Left lung (tissue), 10 donors: ENCODE results near the gene AAMDC. TPM values are rescaled to one million over a fixed set of nuclear protein-coding genes. Genes with fewer than 3 reads are reported as not detected.
"Not testable (repeated sequence)": the region's sequence is repeated elsewhere in the genome, so short reads cannot be mapped to it uniquely, and the experiment has no call there.

Source experiments
- ATAC-seq: fragments of 200-7000 bp; cut with Tn5 transposase; one replicate; pipeline ENCODE4 v1.9.1; 2020; ENCODE audit warnings: moderate library complexity
- DNase-seq, 4 donors: peaks; one replicate each; pipeline ENCODE4 v3.0.0-alpha.2; 2013 to 2020
- H3K27ac ChIP-seq, 2 donors: fragments of 200-600 bp; sonication (generic) in 1 of 2; one replicate each; pipeline versions ENCODE4 v1.5.0 to v1.8.0; 2020 to 2021
- H3K27me3 ChIP-seq, 2 donors: fragments of 200-600 bp; sonication (generic) in 1 of 2; one replicate each; pipeline versions ENCODE4 v1.5.0 to v1.8.0; 2020 to 2021
- H3K36me3 ChIP-seq, 2 donors: fragments of 200-600 bp; sonication (generic) in 1 of 2; one replicate each; pipeline versions ENCODE4 v1.5.0 to v1.8.0; 2020 to 2021
- H3K4me1 ChIP-seq, 2 donors: fragments of 200-600 bp; one replicate each; pipeline ENCODE4 v1.8.0; 2021
- H3K4me3 ChIP-seq, 2 donors: fragments of 200-600 bp; sonication (generic) in 1 of 2; one replicate each; pipeline versions ENCODE4 v1.5.0 to v1.8.0; 2020 to 2021; ENCODE audit warnings: mild to moderate bottlenecking in 1 of 2
- H3K9me3 ChIP-seq, 2 donors: fragments of 200-600 bp; sonication (generic) in 1 of 2; one replicate each; pipeline versions ENCODE4 v1.5.0 to v1.8.0; 2020 to 2021
- CTCF ChIP-seq, 2 donors: fragments of 200-600 bp; sonication (generic) in 1 of 2; IDR thresholded peaks; one replicate each; pipeline versions ENCODE4 v1.5.0 to v1.8.0; 2021; ENCODE audit warnings: antibody characterized with exemption in 2 of 2
- intact Hi-C, 2 donors: fragments of 100-400 bp; cut with DNase I; formaldehyde crosslinking; loops; one replicate each; pipeline versions ENCODE4 v1.11.2 to v1.14.2; 2022
- polyA plus RNA-seq, 6 donors: library from polyadenylated mRNA; unstranded; fragments of 120-200 nt; gene quantifications; one replicate each; pipeline ENCODE4 v1.2.1, GENCODE V29; 2013; ENCODE audit not compliant: insufficient read length in 6 of 6
- total RNA-seq, 2 donors: library from RNA; stranded (reverse); fragmentation: NEBNext Ultra II Directional; extraction: Animal tissue kit (Norgen Biotek cat#: 25700); gene quantifications; one replicate each; pipeline ENCODE4 v1.2.1, GENCODE V29; 2021
- donor health status: DM: no; HTN: yes; CAD: no.
- donor health status: DM: no; HTN: no; CAD: no.

AAMDC gene
- total and polyA plus RNA-seq, 8 donors, result 21.4 to 74.5 (median 58.1) TPM

DNA sequence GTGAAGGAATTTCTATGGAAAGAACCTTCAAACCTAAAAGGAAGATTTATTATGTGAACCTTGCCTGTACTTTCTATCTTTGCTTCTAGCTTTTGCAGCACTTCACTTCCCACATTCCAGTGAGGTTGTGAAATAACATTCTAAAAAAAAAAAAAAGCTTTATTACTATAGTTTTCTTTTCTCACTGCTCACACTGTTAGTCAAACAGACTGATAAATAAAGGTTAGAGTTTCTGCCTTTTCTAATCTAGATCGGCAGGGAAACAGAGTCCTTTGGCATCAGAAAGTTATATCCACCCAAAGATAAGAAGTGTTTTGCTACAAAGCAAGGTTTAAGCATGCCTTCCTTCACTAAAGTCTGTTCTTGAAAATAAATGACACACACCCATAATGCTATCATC, 2.8 kb downstream of the AAMDC start:
- Histone ChIP-seq H3K4me1 (peaks cover 4 to 29% of the 10 kb centered on the region in 2 donors), H3K9me3 (no peaks in the 10 kb centered on the region), H3K27me3 (no peaks in the 10 kb centered on the region), H3K4me3 (no peak overlapping the region), H3K36me3 (no peaks in the 10 kb centered on the region), H3K27ac (peak overlapping the region; percentile 21 to 34)
- peak in 2 of 4 donors; percentile 36 to 51 for DNase-seq
- no peak for TF ChIP-seq CTCF (IDR thresholded peaks at IDR 0.05)
- intact Hi-C loops, result no loop called here
- ATAC-seq, result no peak

DNA sequence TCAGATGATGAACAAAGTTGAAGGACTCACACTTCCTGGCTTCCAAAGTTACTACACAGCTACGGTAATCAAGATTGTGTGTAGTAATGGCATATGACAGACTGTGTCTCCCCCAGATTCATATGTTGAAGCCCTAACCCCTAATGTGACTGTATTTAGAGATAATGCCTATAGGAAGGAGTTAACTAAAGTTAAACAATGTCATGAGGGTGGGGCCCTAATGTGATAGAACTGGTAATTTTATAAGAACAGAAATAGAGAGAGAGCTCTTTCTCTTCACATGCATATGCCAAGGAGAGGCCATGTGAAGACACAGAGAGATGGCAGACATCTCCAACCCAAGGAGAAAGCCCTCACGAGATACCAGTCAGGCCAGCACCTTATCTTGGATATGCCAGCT, 8.0 kb downstream of the AAMDC start:
- no peak for ATAC-seq
- peaks cover 0 to 4% of the 10 kb centered on the region in 2 donors for H3K9me3 ChIP-seq
- no peak for TF ChIP-seq CTCF (IDR thresholded peaks at IDR 0.05)
- no peaks in the 10 kb centered on the region for H3K36me3 ChIP-seq
- intact Hi-C loops, result no loop called here
- H3K4me1 ChIP-seq, result peaks cover 0 to 1% of the 10 kb centered on the region in 2 donors
- no peak for DNase-seq
- H3K27me3 ChIP-seq, result no peaks in the 10 kb centered on the region
- H3K4me3 ChIP-seq, result no peak overlapping the region
- H3K27ac ChIP-seq, result no peak overlapping the region

- DNase-seq (no peak), ATAC-seq (no peak)
- Histone ChIP-seq H3K4me1 (no peaks in the 10 kb centered on the region), H3K36me3 (no peaks in the 10 kb centered on the region), H3K4me3 (no peak overlapping the region), H3K27me3 (no peaks in the 10 kb centered on the region), H3K27ac (no peak overlapping the region), H3K9me3 (peaks cover 0 to 4% of the 10 kb centered on the region in 2 donors)
- intact Hi-C loops, result no loop called here
- TF ChIP-seq CTCF (IDR thresholded peaks at IDR 0.05), result no peak
These were observed 12.4 kb downstream of the AAMDC start for GRCh38 chr11:77833302-77833701.

DNA sequence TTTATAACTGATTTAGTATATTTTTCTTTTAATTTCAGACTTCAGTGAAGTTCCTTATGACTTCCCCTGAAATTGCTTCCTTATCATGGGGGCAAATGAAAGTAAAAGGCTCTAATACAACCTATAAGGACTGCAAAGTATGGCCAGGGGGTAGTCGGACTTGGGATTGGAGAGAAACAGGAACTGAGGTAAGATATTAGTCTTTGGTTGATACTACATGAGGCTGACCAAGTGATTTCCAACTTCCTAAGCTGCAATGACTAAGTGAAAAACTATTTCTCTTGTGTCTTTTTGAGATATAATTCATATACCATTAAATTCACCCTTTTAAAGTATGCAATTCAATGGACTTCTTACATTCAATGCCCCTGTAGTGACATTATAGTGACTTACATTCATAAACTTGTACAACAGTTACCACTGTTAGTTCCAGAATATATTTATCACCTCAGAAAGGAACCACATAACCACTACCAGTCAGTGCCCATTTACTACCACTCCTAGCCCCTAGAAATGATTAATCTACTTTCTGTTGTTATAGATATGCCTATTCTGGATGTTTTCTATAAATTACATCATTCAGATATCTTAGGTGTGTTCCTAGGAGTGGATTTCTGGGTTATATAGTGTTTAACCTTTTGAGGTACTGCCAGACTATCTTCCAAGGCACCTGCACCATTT, 21.6 kb downstream of the AAMDC start:
- ATAC-seq (no peak), DNase-seq (no peak)
- H3K4me1 ChIP-seq, result peaks cover 0 to 5% of the 10 kb centered on the region in 2 donors
- H3K4me3 ChIP-seq, result no peak overlapping the region
- peaks cover 0 to 10% of the 10 kb centered on the region in 2 donors for H3K9me3 ChIP-seq
- intact Hi-C loops, result no loop called here
- TF ChIP-seq CTCF (IDR thresholded peaks at IDR 0.05), result no peak
- H3K36me3 ChIP-seq, result peaks cover 0 to 44% of the 10 kb centered on the region in 2 donors
- H3K27ac ChIP-seq, result no peak overlapping the region
- H3K27me3 ChIP-seq, result no peaks in the 10 kb centered on the region

DNA sequence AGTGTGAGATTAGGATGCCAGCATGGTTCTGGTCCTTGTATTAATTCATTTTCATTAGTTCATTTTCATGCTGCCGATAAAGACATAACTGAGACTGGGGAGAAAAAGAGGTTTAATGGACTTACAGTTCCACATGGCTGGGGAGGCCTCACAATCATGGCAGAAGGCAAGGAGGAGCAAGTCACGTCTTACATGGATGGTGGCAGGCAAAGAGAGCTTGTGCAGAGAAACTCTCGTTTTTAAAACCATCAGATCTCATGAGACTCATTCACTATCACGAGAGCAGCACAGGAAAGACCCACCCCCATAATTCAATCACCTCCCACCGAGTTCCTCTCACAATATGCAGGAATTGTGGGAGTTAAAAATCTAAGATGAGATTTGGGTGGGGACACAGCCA, 22.8 kb downstream of the AAMDC start:
- peaks cover 0 to 44% of the 10 kb centered on the region in 2 donors for H3K36me3 ChIP-seq
- ATAC-seq, H3K4me1 ChIP-seq, H3K27me3 ChIP-seq, DNase-seq, H3K4me3 ChIP-seq, intact Hi-C loops, H3K9me3 ChIP-seq, H3K27ac ChIP-seq: not testable (repeated sequence)

GRCh38 chr11:77851503-77851902, 30.6 kb downstream of the AAMDC start:
- TF ChIP-seq CTCF (IDR thresholded peaks at IDR 0.05), result no peak
- intact Hi-C loops, result no loop called here

More at GRCh38 chr11:77851503-77851902, 30.6 kb downstream of the AAMDC start:
- Histone ChIP-seq H3K27me3 (no peaks in the 10 kb centered on the region), H3K4me1 (peaks cover 0 to 5% of the 10 kb centered on the region in 2 donors), H3K9me3 (peaks cover 0 to 23% of the 10 kb centered on the region in 2 donors), H3K36me3 (peaks cover 0 to 18% of the 10 kb centered on the region in 2 donors), H3K27ac (no peak overlapping the region), H3K4me3 (no peak overlapping the region)
- DNase-seq (no peak), ATAC-seq (no peak)
